SU-DHL-6 (cell line): ENCODE results near the gene MARS1.
"Not testable (repeated sequence)": the region's sequence is repeated elsewhere in the genome, so short reads cannot be mapped to it uniquely, and the experiment has no call there.

ENCODE experiments used
- H2AFZ ChIP-seq: fragments of 200-600 bp; sonication (generic); 2 replicates; pipeline ENCODE4 v1.6.1; 2014; ENCODE audit warnings: low read depth, mild to moderate bottlenecking, moderate library complexity, mixed read lengths, antibody characterized with exemption, low read length; ENCODE audit not compliant: severe bottlenecking
- H3F3A ChIP-seq: fragments of 200-600 bp; shearing (Covaris generic); 2 replicates; pipeline ENCODE4 v1.6.0; 2016; ENCODE audit warnings: antibody characterized with exemption, mild to moderate bottlenecking; ENCODE audit not compliant: insufficient read depth
- H3K27ac ChIP-seq: fragments of 200-600 bp; sonication (generic); 2 replicates; pipeline ENCODE4 v1.5.1; 2016; ENCODE audit warnings: low read depth, mild to moderate bottlenecking, low read length, moderate library complexity, mixed read lengths
- H3K27me3 ChIP-seq: fragments of 200-600 bp; sonication (generic), shearing (Covaris generic); 2 replicates; pipeline ENCODE4 v1.6.0; 2014; ENCODE audit warnings: mild to moderate bottlenecking, low read length
- H3K36me3 ChIP-seq: fragments of 200-600 bp; sonication (generic); 2 replicates; pipeline ENCODE4 v1.6.1; 2014; ENCODE audit warnings: mild to moderate bottlenecking, low read length, mixed read lengths
- H3K4me2 ChIP-seq: fragments of 300-600, 200-600 bp; shearing (Covaris generic), sonication (generic); 2 replicates; pipeline ENCODE4 v1.6.0; 2014; ENCODE audit warnings: low read length, low read depth, mild to moderate bottlenecking; ENCODE audit not compliant: poor library complexity, severe bottlenecking
- H3K4me3 ChIP-seq: fragments of 200-600 bp; sonication (generic); 2 replicates; pipeline ENCODE4 v1.5.1; 2014; ENCODE audit warnings: antibody characterized with exemption, low read length, mild to moderate bottlenecking, mixed read lengths; ENCODE audit not compliant: insufficient read depth, poor library complexity, severe bottlenecking
- H3K79me2 ChIP-seq: fragments of 200-600 bp; sonication (generic); 2 replicates; pipeline ENCODE4 v1.6.1; 2014; ENCODE audit warnings: mild to moderate bottlenecking, low read length, moderate library complexity; ENCODE audit not compliant: insufficient read depth
- H3K9ac ChIP-seq: fragments of 200-600 bp; sonication (generic); 2 replicates; pipeline ENCODE4 v1.7.0; 2014; ENCODE audit warnings: mild to moderate bottlenecking, low read length
- H3K9me2 ChIP-seq: fragments of 200-600 bp; sonication (generic); replicated peaks from 2 replicates; pipeline ENCODE4 v1.6.1; 2014; ENCODE audit warnings: low read length; ENCODE audit not compliant: insufficient read depth
- H3K9me3 ChIP-seq: fragments of 200-600 bp; sonication (generic); 2 replicates; pipeline ENCODE4 v1.6.1; 2014; ENCODE audit warnings: low read length, mixed read lengths; ENCODE audit not compliant: insufficient read depth
- H4K20me1 ChIP-seq: fragments of 200-600 bp; sonication (generic); 2 replicates; pipeline ENCODE4 v1.6.1; 2014; ENCODE audit warnings: low read depth, mild to moderate bottlenecking, antibody characterized with exemption, low read length, moderate library complexity, mixed read lengths
- EZH2phosphoT487 ChIP-seq: fragments of 200-600 bp; sonication (generic), shearing (Covaris generic); conservative IDR thresholded peaks from 2 replicates; pipeline ENCODE4 v1.6.1; 2018; ENCODE audit warnings: mild to moderate bottlenecking, antibody characterized with exemption, low read length, moderate library complexity, mixed read lengths
- TF ChIP-seq, protein P1 (sequence below): fragments of 200-600 bp; sonication (generic); IDR thresholded peaks from one replicate; pipeline ENCODE4 v1.5.1; 2017; ENCODE audit warnings: antibody characterized with exemption, mild to moderate bottlenecking, low read length, moderate library complexity; ENCODE audit not compliant: insufficient read depth, poor library complexity, severe bottlenecking

Gene MARS1

DNA sequence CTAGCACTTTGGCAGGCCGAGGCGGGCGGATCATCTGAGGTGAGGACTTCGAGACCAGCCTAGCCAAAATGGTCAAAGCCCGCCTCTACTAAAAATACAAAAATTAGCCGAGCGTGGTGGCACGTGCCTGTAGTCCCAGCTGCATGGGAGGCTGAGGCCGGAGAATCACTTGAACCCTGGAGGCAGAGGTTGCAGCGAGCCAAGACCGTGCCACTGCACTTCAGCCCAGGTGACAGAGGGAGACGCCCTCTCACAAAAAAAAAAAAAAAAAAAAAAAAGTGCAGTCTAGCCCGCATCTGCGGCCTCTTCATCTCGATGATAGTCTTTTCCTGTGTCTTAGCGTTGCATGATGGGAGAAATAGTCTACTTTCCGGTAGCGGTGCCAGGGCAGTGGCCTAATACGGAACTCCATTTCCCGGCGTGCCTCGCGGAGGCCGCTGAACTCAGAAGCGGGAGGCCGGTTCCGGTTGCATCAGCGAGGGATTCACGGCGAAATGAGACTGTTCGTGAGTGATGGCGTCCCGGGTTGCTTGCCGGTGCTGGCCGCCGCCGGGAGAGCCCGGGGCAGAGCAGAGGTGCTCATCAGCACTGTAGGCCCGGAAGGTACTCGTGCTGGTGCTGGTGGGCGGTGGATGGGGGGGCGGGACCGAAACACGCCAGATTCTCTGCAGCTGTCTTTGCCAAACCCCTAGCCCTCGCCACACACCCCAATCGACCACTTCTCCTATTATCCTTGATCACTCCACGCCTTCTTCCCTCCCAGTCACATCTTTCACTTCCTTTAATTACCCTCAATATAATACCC, at the start of gene MARS1:
MARS1 (plus strand) TSS at position 472 of the 805 bp plus-strand sequence; CDS start at position 495, 23 bp downstream.
- Histone ChIP-seq H3K27me3 (no peaks in the 10 kb centered on the region), H3K79me2 (peaks cover 30% of the 10 kb centered on the region), H2AFZ (peak within 1 kb of the TSS; percentile 75), H3K27ac (peak within 1 kb of the TSS; percentile 51), H3K36me3 (peaks cover 14% of the 10 kb centered on the region), H3K9ac (peak within 1 kb of the TSS; percentile 82), H3K4me2 (peak within 1 kb of the TSS; percentile 81), H3K9me3 (no peaks in the 10 kb centered on the region), H3K9me2 (no peaks in the 10 kb centered on the region), H3K4me3 (peak within 1 kb of the TSS; percentile 78), H4K20me1 (no peaks in the 10 kb centered on the region), H3F3A (0 out of 2 replicates have a peak, but pooled peaks cover 3% of the 10 kb centered on the region)
- TF ChIP-seq, protein P1, sequence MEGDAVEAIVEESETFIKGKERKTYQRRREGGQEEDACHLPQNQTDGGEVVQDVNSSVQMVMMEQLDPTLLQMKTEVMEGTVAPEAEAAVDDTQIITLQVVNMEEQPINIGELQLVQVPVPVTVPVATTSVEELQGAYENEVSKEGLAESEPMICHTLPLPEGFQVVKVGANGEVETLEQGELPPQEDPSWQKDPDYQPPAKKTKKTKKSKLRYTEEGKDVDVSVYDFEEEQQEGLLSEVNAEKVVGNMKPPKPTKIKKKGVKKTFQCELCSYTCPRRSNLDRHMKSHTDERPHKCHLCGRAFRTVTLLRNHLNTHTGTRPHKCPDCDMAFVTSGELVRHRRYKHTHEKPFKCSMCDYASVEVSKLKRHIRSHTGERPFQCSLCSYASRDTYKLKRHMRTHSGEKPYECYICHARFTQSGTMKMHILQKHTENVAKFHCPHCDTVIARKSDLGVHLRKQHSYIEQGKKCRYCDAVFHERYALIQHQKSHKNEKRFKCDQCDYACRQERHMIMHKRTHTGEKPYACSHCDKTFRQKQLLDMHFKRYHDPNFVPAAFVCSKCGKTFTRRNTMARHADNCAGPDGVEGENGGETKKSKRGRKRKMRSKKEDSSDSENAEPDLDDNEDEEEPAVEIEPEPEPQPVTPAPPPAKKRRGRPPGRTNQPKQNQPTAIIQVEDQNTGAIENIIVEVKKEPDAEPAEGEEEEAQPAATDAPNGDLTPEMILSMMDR: peak; percentile 24
- TF ChIP-seq EZH2phosphoT487: no peak

DNA sequence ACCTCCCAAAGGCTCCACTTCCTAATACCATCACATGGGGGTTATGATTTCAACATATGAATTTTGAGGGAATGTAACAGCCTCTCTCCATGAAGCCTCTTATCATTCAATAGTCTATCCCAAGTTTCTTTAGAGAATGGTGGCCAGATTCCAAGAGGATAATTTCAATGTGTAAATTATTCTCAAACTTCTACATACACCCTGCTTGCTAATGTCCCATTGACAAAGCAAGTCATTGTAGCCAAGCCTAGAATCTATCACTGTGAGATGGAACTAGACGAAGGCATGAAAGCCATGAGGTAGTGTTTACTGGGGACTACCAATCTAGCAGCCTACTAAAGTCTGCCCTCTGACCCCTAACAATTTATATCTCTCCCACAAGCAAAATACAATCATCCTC, 49.5 kb upstream of the MARS1 start:
- no peaks in the 10 kb centered on the region for H4K20me1 ChIP-seq
- H3K9me3 ChIP-seq: no peaks in the 10 kb centered on the region
- H3K79me2 ChIP-seq: no peaks in the 10 kb centered on the region
- no peaks in the 10 kb centered on the region for H3K9me2 ChIP-seq
- no peak overlapping the region for H3K4me3 ChIP-seq
- H3K9ac ChIP-seq: no peak overlapping the region
- no peaks in the 10 kb centered on the region for H3F3A ChIP-seq
- H3K27ac ChIP-seq: no peak overlapping the region
- H3K27me3 ChIP-seq: peaks cover 3% of the 10 kb centered on the region; the same call in 1 of the 2 replicates
- no peak for TF ChIP-seq EZH2phosphoT487
- TF ChIP-seq, protein P1: no peak
- no peak overlapping the region for H2AFZ ChIP-seq
- no peak overlapping the region for H3K4me2 ChIP-seq
- H3K36me3 ChIP-seq: no peaks in the 10 kb centered on the region

DNA sequence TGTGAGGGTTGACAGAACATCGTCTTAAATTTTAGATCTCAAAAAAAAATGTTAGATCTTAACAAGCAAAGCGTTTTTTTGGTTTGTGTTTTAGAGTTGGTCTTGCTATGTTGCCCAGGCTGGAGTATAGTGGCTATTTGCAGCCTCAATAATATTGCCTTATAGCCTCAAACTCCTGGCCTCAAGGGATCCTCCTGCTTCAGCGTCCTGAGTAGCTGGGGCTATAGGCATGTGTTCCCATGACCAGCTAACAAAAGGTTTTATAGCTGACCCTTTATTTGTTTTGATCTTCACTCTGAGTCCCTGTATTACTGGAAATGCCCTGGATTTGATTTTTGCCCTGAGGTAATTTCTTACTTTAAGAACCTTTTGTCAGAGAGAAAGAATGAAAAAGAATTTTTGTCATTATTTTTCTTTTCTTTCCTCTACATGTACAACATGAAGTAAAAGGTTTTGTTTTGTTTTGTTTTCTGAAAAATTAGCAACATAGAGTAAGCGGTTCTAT, 48.1 kb upstream of the MARS1 start:
- no peak overlapping the region for H3K27ac ChIP-seq
- H4K20me1 ChIP-seq: no peaks in the 10 kb centered on the region
- no peak for TF ChIP-seq EZH2phosphoT487
- TF ChIP-seq, protein P1: no peak
- H3K9me3 ChIP-seq: no peaks in the 10 kb centered on the region
- no peaks in the 10 kb centered on the region for H3K9me2 ChIP-seq
- no peaks in the 10 kb centered on the region for H3K36me3 ChIP-seq
- H3F3A ChIP-seq: 0 out of 2 replicates have a peak, but pooled peaks cover under 1% of the 10 kb centered on the region
- peaks cover 3% of the 10 kb centered on the region; the same call in 1 of the 2 replicates for H3K27me3 ChIP-seq
- no peak overlapping the region for H2AFZ ChIP-seq
- H3K79me2 ChIP-seq: no peaks in the 10 kb centered on the region
- H3K4me2 ChIP-seq: no peak overlapping the region
- no peak overlapping the region for H3K4me3 ChIP-seq
- H3K9ac ChIP-seq: no peak overlapping the region

DNA sequence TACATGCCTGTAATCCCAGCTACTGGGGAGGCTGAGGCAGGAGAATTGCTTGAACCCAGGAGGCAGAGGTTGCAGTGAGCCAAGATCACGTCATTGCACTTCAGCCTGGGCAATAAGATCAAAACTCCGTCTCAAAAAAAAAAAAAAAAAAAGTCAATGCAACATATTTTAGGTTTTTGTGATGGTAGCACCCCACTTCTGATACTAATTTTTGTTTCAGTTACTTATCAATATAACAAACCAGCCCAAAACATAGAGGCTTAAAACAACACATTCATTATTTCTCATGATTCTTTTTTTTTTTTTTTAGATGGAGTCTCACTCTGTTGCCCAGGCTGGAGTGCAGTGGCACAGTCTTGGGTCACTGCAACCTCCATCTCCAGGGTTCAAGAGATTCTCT, 46.5 kb upstream of the MARS1 start:
- not testable (repeated sequence) for H3K4me3 ChIP-seq, H3K9ac ChIP-seq

More for the DNA sequence above, 46.5 kb upstream of the MARS1 start:
- H3F3A ChIP-seq, H3K4me2 ChIP-seq, H3K79me2 ChIP-seq, H4K20me1 ChIP-seq, H2AFZ ChIP-seq, H3K27me3 ChIP-seq, H3K9me3 ChIP-seq, H3K36me3 ChIP-seq, H3K9me2 ChIP-seq, H3K27ac ChIP-seq: not testable (repeated sequence)
